ENCODE measurements around the gene C1QL4. TPM values are rescaled to one million over a fixed set of nuclear protein-coding genes. Genes with fewer than 3 reads are reported as not detected.

C1QL4 gene
- total and polyA plus RNA-seq, 9 of the 15 experiments (the other 6 are each of a cell fraction or from before 2014, with no cell fraction given) = 0.08 to 2.1 (median 0.31) TPM

- TF ChIP-seq ZNF398 (CRISPR knock-in tag; IDR thresholded peaks at IDR 0.05) (no peak), GABPA (tag; conservative IDR thresholded peaks at IDR 0.05; ENCODE audit: low read depth) (no peak), HMBOX1 (IDR thresholded peaks at IDR 0.05) (peak; percentile 82), ZNF217 (CRISPR knock-in tag; IDR thresholded peaks at IDR 0.05) (no peak), DPF2 (IDR thresholded peaks at IDR 0.05) (peak; percentile 29; the same call in 1 of the 2 replicates), ZBTB8A (IDR thresholded peaks at IDR 0.05; ENCODE audit: partially characterized antibody) (no peak), L3MBTL2 (IDR thresholded peaks at IDR 0.05) (peak; percentile 27; the same call in 1 of the 2 replicates), REST (IDR thresholded peaks at IDR 0.05; ENCODE audit: borderline replicate concordance) (peak; percentile 58), REST (CRISPR knock-in tag; IDR thresholded peaks at IDR 0.05; ENCODE audit: low read depth) (no peak)
Observed at GRCh38 chr12:49369411-49370145, 32.6 kb upstream of the C1QL4 start (continued).

All from K562 (cell line).